Mesenchymal stem cell (in vitro differentiated cells and primary cell): ENCODE data around the gene RAB43.
A peak's percentile ranks its signal among the peaks of the same experiment; 100 is the strongest.

Source experiments
- DNase-seq: peaks from one replicate; pipeline ENCODE4 v3.0.0-alpha.2; 2013
- H2AFZ ChIP-seq: one replicate; pipeline ENCODE4 v1.6.1; 2013; ENCODE audit warnings: low read depth, mild to moderate bottlenecking, control low read depth, inconsistent platforms, low read length, moderate library complexity
- H2AK5ac ChIP-seq: 2 replicates; pipeline ENCODE4 v1.6.1; 2013; ENCODE audit warnings: low read length, moderate library complexity, mild to moderate bottlenecking, inconsistent platforms; ENCODE audit not compliant: severe bottlenecking
- H2BK120ac ChIP-seq: one replicate; pipeline ENCODE4 v1.6.1; 2013; ENCODE audit warnings: low read depth, mild to moderate bottlenecking, inconsistent platforms, low read length, moderate library complexity
- H2BK12ac ChIP-seq, 2 experiments: one replicate each; pipeline ENCODE4 v1.6.1; 2013; ENCODE audit warnings: inconsistent platforms in 2 of 2, low read length in 2 of 2, mild to moderate bottlenecking in 2 of 2, moderate library complexity in 2 of 2, control low read depth in 1 of 2
- H2BK15ac ChIP-seq: one replicate; pipeline ENCODE4 v1.6.1; 2013; ENCODE audit warnings: mild to moderate bottlenecking, low read depth, inconsistent platforms; ENCODE audit not compliant: poor library complexity, severe bottlenecking
- H2BK5ac ChIP-seq: 2 replicates; pipeline ENCODE4 v1.6.1; 2013; ENCODE audit warnings: low read depth, mild to moderate bottlenecking, low read length, control low read depth, inconsistent platforms; ENCODE audit not compliant: poor library complexity, severe bottlenecking
- H3K14ac ChIP-seq, 2 experiments: one replicate each; pipeline ENCODE4 v1.6.1; 2013; ENCODE audit warnings: inconsistent platforms in 2 of 2, low read length in 2 of 2, control low read depth in 1 of 2, mild to moderate bottlenecking in 1 of 2, moderate library complexity in 1 of 2
- H3K18ac ChIP-seq, 2 experiments: one replicate each; pipeline ENCODE4 v1.6.1; 2013; ENCODE audit warnings: inconsistent platforms in 2 of 2, low read length in 2 of 2, control low read depth in 1 of 2, low read depth in 1 of 2, mild to moderate bottlenecking in 1 of 2
- H3K23ac ChIP-seq, 2 experiments: one replicate each; pipeline ENCODE4 v1.6.1; 2013; ENCODE audit warnings: inconsistent platforms in 2 of 2, low read length in 2 of 2, mild to moderate bottlenecking in 2 of 2, moderate library complexity in 2 of 2, control low read depth in 1 of 2
- H3K27ac ChIP-seq: 2 replicates; pipeline ENCODE4 v1.5.1; 2013; ENCODE audit warnings: mild to moderate bottlenecking, moderate library complexity, low read length, control low read depth, inconsistent platforms; ENCODE audit not compliant: poor library complexity, severe bottlenecking
- H3K27me3 ChIP-seq, 2 experiments: 2 replicates each; pipeline versions ENCODE4 v1.6.1 to v1.7.0; 2013; ENCODE audit warnings: low read length in 2 of 2, mild to moderate bottlenecking in 2 of 2, moderate library complexity in 2 of 2, control low read depth in 1 of 2, inconsistent platforms in 1 of 2; ENCODE audit not compliant: control insufficient read depth in 1 of 2, insufficient read depth in 1 of 2
- H3K36me3 ChIP-seq, 2 experiments: 2 replicates each; pipeline versions ENCODE4 v1.6.1 to v1.7.0; 2013; ENCODE audit warnings: low read length in 2 of 2, control low read depth in 1 of 2, inconsistent platforms in 1 of 2, low read depth in 1 of 2, mild to moderate bottlenecking in 1 of 2; ENCODE audit not compliant: insufficient read depth in 2 of 2, control insufficient read depth in 1 of 2
- H3K4ac ChIP-seq, 2 experiments: one replicate each; pipeline ENCODE4 v1.6.1; 2013; ENCODE audit warnings: inconsistent platforms in 2 of 2, low read length in 2 of 2, mild to moderate bottlenecking in 2 of 2, moderate library complexity in 2 of 2, control low read depth in 1 of 2, low read depth in 1 of 2
- H3K4me1 ChIP-seq: 2 replicates; pipeline ENCODE4 v1.6.1; 2013; ENCODE audit warnings: low read depth, low read length, control low read depth; ENCODE audit not compliant: control insufficient read depth, insufficient read depth
- H3K4me2 ChIP-seq: 2 replicates; pipeline ENCODE4 v1.6.1; 2013; ENCODE audit warnings: low read length, mild to moderate bottlenecking, inconsistent platforms; ENCODE audit not compliant: poor library complexity, severe bottlenecking
- H3K4me3 ChIP-seq, 2 experiments: 2 replicates each; pipeline versions ENCODE4 v1.5.1 to v1.7.0; 2013; ENCODE audit warnings: low read length in 2 of 2, mild to moderate bottlenecking in 2 of 2, control low read depth in 1 of 2, low read depth in 1 of 2; ENCODE audit not compliant: insufficient read depth in 1 of 2
- H3K79me1 ChIP-seq: replicated peaks from 2 replicates; pipeline ENCODE4 v1.6.1; 2013; ENCODE audit warnings: mild to moderate bottlenecking, control low read depth, low read length, inconsistent platforms; ENCODE audit not compliant: poor library complexity, severe bottlenecking
- H3K9ac ChIP-seq: 2 replicates; pipeline ENCODE4 v1.7.0; 2013; ENCODE audit warnings: mild to moderate bottlenecking, low read length, moderate library complexity
- H3K9me3 ChIP-seq: 2 replicates; pipeline ENCODE4 v1.7.0; 2013; ENCODE audit warnings: mild to moderate bottlenecking, low read length; ENCODE audit not compliant: control insufficient read depth
- H4K8ac ChIP-seq: one replicate; pipeline ENCODE4 v1.6.1; 2013; ENCODE audit warnings: inconsistent platforms, mild to moderate bottlenecking, low read length, moderate library complexity
- H4K91ac ChIP-seq: one replicate; pipeline ENCODE4 v1.6.1; 2013; ENCODE audit warnings: mild to moderate bottlenecking, low read length, inconsistent platforms
- WGBS: methylation state at CpG from one replicate; pipeline ENCODE4 v1.1.7; 2013; ENCODE audit warnings: mixed read lengths; 5-methylcytosine and 5-hydroxymethylcytosine counted together

RAB43 gene

DNA sequence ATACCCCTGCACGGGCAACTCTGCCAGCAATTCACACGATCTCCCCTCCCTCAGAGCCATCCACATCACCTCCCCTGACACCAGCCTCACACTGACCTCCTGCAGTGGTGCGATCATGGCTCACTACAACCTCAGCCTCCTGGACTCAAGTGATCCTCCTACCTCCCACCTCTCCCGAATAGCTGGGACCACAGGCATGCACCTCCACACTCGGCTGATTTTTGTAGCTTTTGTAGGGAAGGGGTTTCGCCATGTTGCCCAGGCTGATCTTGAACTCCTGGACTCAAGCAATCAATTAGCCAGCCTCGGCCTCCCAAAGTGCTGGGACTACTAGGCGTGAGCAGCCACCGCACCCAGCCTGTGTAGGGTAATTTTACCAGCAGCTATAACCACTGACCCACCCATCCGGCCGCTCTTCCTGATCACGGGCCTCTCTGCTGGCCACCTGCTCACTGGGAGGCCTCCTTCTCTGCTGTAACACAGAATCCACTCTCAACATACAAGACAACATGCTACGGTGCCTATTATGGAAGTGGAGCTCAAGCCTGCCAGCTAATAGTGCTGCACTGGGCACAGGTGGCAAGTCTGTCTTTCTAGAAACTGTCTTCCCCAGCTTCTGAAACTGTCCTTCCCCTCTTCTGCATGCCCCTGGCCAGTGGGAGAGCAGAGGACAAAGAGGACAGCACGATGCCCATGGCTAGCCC lies 56.4 kb downstream of the RAB43 start:
- Histone ChIP-seq H3K79me1 (no peaks in the 10 kb centered on the region), H3K36me3 (no peaks in the 10 kb centered on the region), H3K9ac (no peak overlapping the region), H4K91ac (no peak overlapping the region), H3K4me1 (no peaks in the 10 kb centered on the region), H2AFZ (no peak overlapping the region), H2BK15ac (no peak overlapping the region), H3K4ac (no peak overlapping the region), H3K4me2 (no peak overlapping the region), H2BK12ac (no peak overlapping the region), H2BK5ac (no peak overlapping the region), H3K18ac (no peak overlapping the region), H3K27me3 (peaks cover 13 to 29% of the 10 kb centered on the region in 2 experiments), H3K4me3 (no peak overlapping the region), H2BK120ac (no peak overlapping the region), H3K9me3 (no peaks in the 10 kb centered on the region), H4K8ac (no peak overlapping the region), H3K23ac (no peak overlapping the region), H3K27ac (no peak overlapping the region), H2AK5ac (no peak overlapping the region), H3K14ac (no peak overlapping the region)
- 90% methylated on average over 14 of the region's 14 CpGs for WGBS
- no peak for DNase-seq

DNA sequence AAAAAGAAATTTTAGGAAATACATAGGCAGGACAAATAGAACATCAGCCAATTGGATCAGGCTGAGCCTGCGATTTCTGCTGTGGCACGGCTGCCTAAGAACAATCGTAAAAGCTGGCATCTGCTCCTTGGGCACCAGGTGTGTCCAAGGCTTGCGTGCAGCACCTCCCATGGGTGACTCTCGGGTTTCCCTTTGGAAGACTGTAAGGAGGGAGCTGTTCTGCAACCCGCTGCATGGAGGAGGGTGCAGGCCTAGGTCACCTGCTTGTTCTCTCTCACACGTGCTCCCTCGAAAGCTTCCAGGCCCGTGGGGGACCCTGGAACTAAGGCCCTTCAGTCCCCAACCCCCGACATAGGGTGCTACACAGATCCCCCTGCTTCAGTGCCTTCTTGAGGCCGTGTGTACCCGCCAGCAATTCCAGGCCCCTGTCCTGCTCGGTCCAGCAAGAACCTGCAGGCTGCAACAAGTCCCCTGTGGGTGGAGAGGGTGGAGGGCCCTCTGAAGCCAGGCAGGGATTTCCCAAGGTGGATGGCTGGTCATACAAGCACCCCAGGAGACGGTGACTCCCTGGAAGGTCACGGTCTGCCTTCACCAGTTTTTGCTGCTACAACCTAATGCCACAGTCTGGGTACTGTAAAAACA lies 57.6 kb downstream of the RAB43 start:
- no peak for DNase-seq
- H2BK12ac ChIP-seq, result no peak overlapping the region
- H3K4me1 ChIP-seq, result no peaks in the 10 kb centered on the region
- H2BK5ac ChIP-seq, result no peak overlapping the region
- H3K4ac ChIP-seq, result no peak overlapping the region
- H3K4me3 ChIP-seq, result no peak overlapping the region
- H3K18ac ChIP-seq, result no peak overlapping the region
- no peak overlapping the region for H4K8ac ChIP-seq
- H2BK120ac ChIP-seq, result no peak overlapping the region
- no peak overlapping the region for H2AFZ ChIP-seq
- 92% methylated on average over 15 of the region's 15 CpGs for WGBS
- no peaks in the 10 kb centered on the region for H3K9me3 ChIP-seq
- no peaks in the 10 kb centered on the region for H3K36me3 ChIP-seq
- H3K4me2 ChIP-seq, result no peak overlapping the region
- no peaks in the 10 kb centered on the region for H3K79me1 ChIP-seq
- H3K27ac ChIP-seq, result no peak overlapping the region
- no peak overlapping the region for H2AK5ac ChIP-seq
- H2BK15ac ChIP-seq, result no peak overlapping the region
- no peak overlapping the region for H3K23ac ChIP-seq
- H3K14ac ChIP-seq, result no peak overlapping the region
- peak overlapping the region; percentile 18 for H4K91ac ChIP-seq
- H3K9ac ChIP-seq, result no peak overlapping the region
- H3K27me3 ChIP-seq, result peaks cover 15 to 23% of the 10 kb centered on the region in 2 experiments

DNA sequence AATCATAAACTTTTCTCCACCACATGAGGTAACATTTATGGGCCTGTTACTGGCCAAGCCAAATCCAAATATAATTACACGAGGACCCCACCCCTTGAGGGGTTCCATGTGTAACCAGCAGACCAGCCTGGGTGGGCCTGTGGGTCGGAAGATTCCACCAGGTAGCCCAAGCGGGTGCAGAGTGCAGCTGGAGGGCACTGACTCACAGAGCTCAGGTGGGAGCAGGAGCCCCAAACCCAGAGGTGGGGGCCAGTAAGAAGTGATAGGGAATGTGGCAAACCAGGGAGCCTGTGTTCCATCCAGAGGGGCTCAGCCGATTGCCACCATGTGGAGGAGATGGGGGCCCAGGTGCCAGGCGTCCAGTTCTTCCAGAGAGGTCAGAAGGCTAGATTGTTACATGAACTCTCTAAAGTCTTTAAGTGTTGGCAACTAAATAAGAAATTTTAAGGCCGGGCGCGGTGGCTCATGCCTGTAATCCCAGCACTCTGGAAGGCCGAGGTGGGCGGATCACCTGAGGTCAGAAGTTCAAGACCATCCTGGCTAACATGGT lies 58.4 kb downstream of the RAB43 start:
- no peak for DNase-seq
- H2BK12ac ChIP-seq, result no peak overlapping the region
- no peak overlapping the region for H4K91ac ChIP-seq
- H3K9me3 ChIP-seq, result no peaks in the 10 kb centered on the region
- H2BK120ac ChIP-seq, result no peak overlapping the region
- no peak overlapping the region for H3K4ac ChIP-seq
- H3K4me2 ChIP-seq, result no peak overlapping the region
- H3K14ac ChIP-seq, result no peak overlapping the region
- H3K36me3 ChIP-seq, result no peaks in the 10 kb centered on the region
- no peak overlapping the region for H2AFZ ChIP-seq
- no peak overlapping the region for H4K8ac ChIP-seq
- peaks cover 2% of the 10 kb centered on the region for H3K4me1 ChIP-seq
- no peak overlapping the region for H3K23ac ChIP-seq
- H3K4me3 ChIP-seq, result no peak overlapping the region
- WGBS, result 80% methylated on average over 9 of the region's 10 CpGs
- no peak overlapping the region for H3K27ac ChIP-seq
- no peak overlapping the region for H2BK5ac ChIP-seq
- no peak overlapping the region for H3K18ac ChIP-seq
- H3K79me1 ChIP-seq, result no peaks in the 10 kb centered on the region
- H3K27me3 ChIP-seq, result peaks cover 22 to 30% of the 10 kb centered on the region in 2 experiments
- H2AK5ac ChIP-seq, result no peak overlapping the region
- no peak overlapping the region for H2BK15ac ChIP-seq
- no peak overlapping the region for H3K9ac ChIP-seq
